DND-41 (cell line): Measurements from ENCODE around the gene SBK3.

Experiments used
- ATAC-seq: fragments of 200-7000 bp; cut with Tn5 transposase; 3 replicates; pipeline ENCODE4 v1.9.1; 2021; ENCODE audit warnings: low read depth; ENCODE audit not compliant: insufficient read depth
- DNase-seq: peaks from one replicate; pipeline ENCODE4 v3.0.0-alpha.2; 2020
- H2AFZ ChIP-seq: 2 replicates; pipeline ENCODE4 v1.6.0; 2012; ENCODE audit warnings: low read depth, low read length
- H3K27ac ChIP-seq: 2 replicates; pipeline ENCODE4 v1.5.1; 2012; ENCODE audit warnings: low read length, inconsistent platforms
- H3K27me3 ChIP-seq: fragments of 200-600 bp; sonication (generic); 2 replicates; pipeline ENCODE4 v1.6.0; 2012; ENCODE audit warnings: low read length, mild to moderate bottlenecking, inconsistent platforms; ENCODE audit not compliant: insufficient read depth, poor library complexity
- H3K36me3 ChIP-seq: 2 replicates; pipeline ENCODE4 v1.5.1; 2012; ENCODE audit warnings: low read length, inconsistent platforms; ENCODE audit not compliant: insufficient read depth
- H3K4me1 ChIP-seq: 2 replicates; pipeline ENCODE4 v1.5.1; 2012; ENCODE audit warnings: mild to moderate bottlenecking, low read length; ENCODE audit not compliant: insufficient read depth
- H3K4me2 ChIP-seq: 2 replicates; pipeline ENCODE4 v1.6.0; 2012; ENCODE audit warnings: mild to moderate bottlenecking, moderate library complexity, low read length, inconsistent platforms; ENCODE audit not compliant: insufficient read depth
- H3K4me3 ChIP-seq, 2 experiments: fragments of 200-600 bp in 1 of 2; shearing (Covaris generic) in 1 of 2; 2 replicates each; pipeline ENCODE4 v1.5.1; 2012 to 2016; ENCODE audit warnings: inconsistent platforms in 2 of 2, low read length in 2 of 2, mild to moderate bottlenecking in 2 of 2, low read depth in 1 of 2, moderate library complexity in 1 of 2
- H3K79me2 ChIP-seq: 2 replicates; pipeline ENCODE4 v1.6.0; 2012; ENCODE audit warnings: low read length, inconsistent platforms; ENCODE audit not compliant: insufficient read depth
- H3K9ac ChIP-seq: 2 replicates; pipeline ENCODE4 v1.6.0; 2012; ENCODE audit warnings: low read depth, mild to moderate bottlenecking, inconsistent platforms, low read length, moderate library complexity
- H3K9me3 ChIP-seq: 2 replicates; pipeline ENCODE4 v1.5.1; 2012; ENCODE audit warnings: low read length, moderate library complexity, mild to moderate bottlenecking, inconsistent platforms; ENCODE audit not compliant: insufficient read depth, severe bottlenecking
- H4K20me1 ChIP-seq: 2 replicates; pipeline ENCODE4 v1.6.0; 2012; ENCODE audit warnings: low read length; ENCODE audit not compliant: insufficient read depth
- EZH2 ChIP-seq: IDR thresholded peaks from 3 replicates; pipeline ENCODE4 v1.6.1; 2012; ENCODE audit warnings: borderline replicate concordance, low read depth, mild to moderate bottlenecking, moderate library complexity, low read length, inconsistent platforms; ENCODE audit not compliant: severe bottlenecking
- TF ChIP-seq, protein P1 (sequence below): IDR thresholded peaks from 2 replicates; pipeline ENCODE4 v1.5.1; 2012; ENCODE audit warnings: borderline replicate concordance, low read length, moderate library complexity, mild to moderate bottlenecking; ENCODE audit not compliant: poor library complexity, severe bottlenecking; ENCODE audit errors: extremely low read depth

Gene SBK3

DNA sequence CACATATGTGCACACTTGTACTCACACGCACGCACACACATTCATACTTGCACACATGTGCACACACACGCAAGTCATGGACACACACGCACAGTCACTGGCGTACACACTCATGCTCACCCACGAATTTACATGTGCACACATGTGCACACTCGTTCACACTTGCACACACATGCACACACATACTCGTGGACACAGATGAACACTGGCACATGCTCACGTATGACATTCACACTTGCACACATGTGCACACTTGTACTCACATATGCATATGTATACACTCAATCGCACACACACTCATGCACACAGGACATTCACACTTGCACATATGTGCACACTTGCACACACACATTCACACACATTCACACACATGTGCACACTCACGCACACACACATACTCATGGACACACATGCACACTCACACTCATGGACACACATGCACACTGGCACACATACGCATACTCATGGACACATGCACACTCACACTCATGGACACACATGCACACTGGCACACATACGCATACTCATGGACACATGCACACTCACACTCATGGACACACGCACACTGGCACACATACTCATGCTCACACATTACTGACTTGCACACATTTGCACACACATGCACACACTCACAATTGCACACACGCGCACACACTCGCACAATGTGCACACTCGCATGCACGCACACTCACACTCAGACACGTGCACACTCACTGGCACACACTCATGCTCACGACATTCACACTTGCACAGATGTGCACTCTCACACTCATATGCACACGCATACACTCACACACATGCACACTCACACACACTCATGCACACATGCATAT lies 17.9 kb downstream of the SBK3 start:
- Histone ChIP-seq H3K36me3 (no peaks in the 10 kb centered on the region), H3K4me1 (no peaks in the 10 kb centered on the region)

DNA sequence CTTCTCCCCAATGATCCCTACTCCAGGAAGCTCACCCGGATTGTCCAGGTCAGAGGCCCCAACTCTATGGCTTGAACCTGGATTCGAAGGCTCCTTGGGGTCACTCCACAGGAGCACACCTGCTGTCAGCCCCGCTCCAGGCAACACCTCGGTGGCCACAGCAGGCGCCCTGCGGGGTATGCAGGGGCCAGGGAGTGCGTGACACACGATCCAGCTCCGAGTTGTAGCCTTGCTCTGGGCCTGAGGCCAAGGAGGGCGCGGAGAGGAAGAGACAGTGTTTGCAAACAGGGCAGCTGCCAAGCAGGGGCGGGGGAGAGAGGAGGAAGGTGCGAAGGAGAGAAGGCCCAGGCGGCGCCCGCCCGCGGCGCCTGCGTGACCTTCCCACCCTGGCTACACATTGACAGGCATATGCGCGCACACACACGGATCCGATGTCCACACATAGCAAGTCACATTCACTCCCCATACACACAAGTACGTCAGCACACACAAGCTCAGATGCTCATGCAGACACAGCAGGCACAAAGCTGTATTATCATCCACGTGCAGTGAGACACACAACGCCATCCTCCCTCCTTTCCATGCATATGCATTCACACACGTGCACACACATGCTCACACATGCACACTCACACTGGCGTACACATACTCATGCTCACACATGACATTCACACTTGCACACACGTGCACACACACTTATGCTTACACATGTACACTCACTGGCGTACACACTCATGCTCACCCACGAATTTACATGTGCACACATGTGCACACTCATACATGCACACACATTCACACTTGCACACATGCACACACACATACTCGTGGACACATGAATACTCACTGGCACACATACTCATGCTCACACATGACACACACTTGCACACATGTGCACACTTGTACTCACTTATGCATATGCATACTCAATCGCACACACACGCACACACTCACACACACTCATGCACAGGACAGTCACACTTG lies 18.8 kb downstream of the SBK3 start:
- H3K9ac ChIP-seq: no peak overlapping the region
- H4K20me1 ChIP-seq: no peaks in the 10 kb centered on the region
- no peaks in the 10 kb centered on the region for H3K36me3 ChIP-seq
- H3K4me3 ChIP-seq: no peak overlapping the region
- no peaks in the 10 kb centered on the region for H3K79me2 ChIP-seq
- H3K4me1 ChIP-seq: no peaks in the 10 kb centered on the region
- DNase-seq (no peak), ATAC-seq (no peak)
- peaks cover 3% of the 10 kb centered on the region for H3K9me3 ChIP-seq
- no peak overlapping the region for H2AFZ ChIP-seq
- H3K27me3 ChIP-seq: no peaks in the 10 kb centered on the region
- no peak overlapping the region for H3K4me2 ChIP-seq
- no peak overlapping the region for H3K27ac ChIP-seq
- TF ChIP-seq EZH2: no peak
- TF ChIP-seq, protein P1, sequence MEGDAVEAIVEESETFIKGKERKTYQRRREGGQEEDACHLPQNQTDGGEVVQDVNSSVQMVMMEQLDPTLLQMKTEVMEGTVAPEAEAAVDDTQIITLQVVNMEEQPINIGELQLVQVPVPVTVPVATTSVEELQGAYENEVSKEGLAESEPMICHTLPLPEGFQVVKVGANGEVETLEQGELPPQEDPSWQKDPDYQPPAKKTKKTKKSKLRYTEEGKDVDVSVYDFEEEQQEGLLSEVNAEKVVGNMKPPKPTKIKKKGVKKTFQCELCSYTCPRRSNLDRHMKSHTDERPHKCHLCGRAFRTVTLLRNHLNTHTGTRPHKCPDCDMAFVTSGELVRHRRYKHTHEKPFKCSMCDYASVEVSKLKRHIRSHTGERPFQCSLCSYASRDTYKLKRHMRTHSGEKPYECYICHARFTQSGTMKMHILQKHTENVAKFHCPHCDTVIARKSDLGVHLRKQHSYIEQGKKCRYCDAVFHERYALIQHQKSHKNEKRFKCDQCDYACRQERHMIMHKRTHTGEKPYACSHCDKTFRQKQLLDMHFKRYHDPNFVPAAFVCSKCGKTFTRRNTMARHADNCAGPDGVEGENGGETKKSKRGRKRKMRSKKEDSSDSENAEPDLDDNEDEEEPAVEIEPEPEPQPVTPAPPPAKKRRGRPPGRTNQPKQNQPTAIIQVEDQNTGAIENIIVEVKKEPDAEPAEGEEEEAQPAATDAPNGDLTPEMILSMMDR: no peak

More for the DNA sequence above, 17.9 kb downstream of the SBK3 start:
- no peaks in the 10 kb centered on the region for H4K20me1 ChIP-seq
- no peak overlapping the region for H3K4me2 ChIP-seq
- no peak overlapping the region for H3K4me3 ChIP-seq
- peaks cover 3% of the 10 kb centered on the region for H3K9me3 ChIP-seq
- H3K27ac ChIP-seq: no peak overlapping the region
- DNase-seq (no peak), ATAC-seq (no peak)
- TF ChIP-seq, protein P1: no peak
- TF ChIP-seq EZH2: no peak
- H3K79me2 ChIP-seq: no peaks in the 10 kb centered on the region
- no peaks in the 10 kb centered on the region for H3K27me3 ChIP-seq
- no peak overlapping the region for H2AFZ ChIP-seq
- no peak overlapping the region for H3K9ac ChIP-seq

DNA sequence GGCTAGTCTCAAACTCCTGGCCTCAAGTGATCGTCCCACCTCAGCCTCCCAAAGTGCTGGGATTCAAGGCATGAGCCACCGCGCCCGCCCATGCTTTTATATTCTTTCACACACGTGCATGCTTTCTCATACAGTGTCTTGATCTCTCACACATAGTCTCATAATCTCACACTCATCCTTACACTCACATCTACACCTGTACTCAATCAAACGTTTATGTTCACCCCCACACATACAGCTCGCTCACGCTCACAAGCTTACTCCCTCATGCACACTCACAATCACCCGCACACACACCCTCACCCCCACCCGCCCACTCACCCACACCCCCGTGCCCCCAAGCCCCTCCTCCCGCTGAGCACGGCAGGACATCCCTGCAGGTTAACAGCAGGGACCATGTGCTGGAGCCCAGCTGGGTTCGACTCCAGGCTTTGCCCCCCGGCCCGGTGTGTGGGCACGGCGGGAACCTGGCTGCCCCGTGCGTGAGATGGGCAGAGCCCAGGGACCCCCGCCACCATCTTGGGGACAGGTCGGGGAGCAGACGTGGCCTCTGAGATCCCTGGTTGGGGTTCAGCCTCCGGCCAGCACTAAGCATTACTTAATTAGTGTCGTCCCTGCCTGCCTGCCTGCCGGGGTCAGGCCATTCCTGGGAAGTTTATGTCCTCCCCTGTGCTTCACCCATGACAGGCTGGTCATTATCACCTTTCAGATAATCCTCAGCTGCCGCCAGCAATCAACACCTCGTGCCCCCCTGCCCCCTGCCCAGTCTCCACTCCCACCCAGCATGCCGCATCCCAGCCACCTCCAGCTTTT lies 19.8 kb downstream of the SBK3 start:
- Histone ChIP-seq H3K9me3 (peaks cover 3% of the 10 kb centered on the region), H2AFZ (no peak overlapping the region), H4K20me1 (no peaks in the 10 kb centered on the region), H3K36me3 (no peaks in the 10 kb centered on the region), H3K4me2 (no peak overlapping the region), H3K79me2 (no peaks in the 10 kb centered on the region), H3K4me1 (no peaks in the 10 kb centered on the region), H3K4me3 (no peak overlapping the region), H3K9ac (no peak overlapping the region), H3K27me3 (no peaks in the 10 kb centered on the region), H3K27ac (no peak overlapping the region)
- no peak for DNase-seq
- TF ChIP-seq EZH2: no peak
- TF ChIP-seq, protein P1: no peak
- no peak for ATAC-seq
